MM.1S (cell line): ENCODE measurements around the gene STEAP1B.

Source experiments
- DNase-seq: peaks from one replicate; pipeline ENCODE4 v3.0.0-alpha.2; 2015
- H2AFZ ChIP-seq: fragments of 300-600 bp; sonication (generic); 2 replicates; pipeline ENCODE4 v1.6.0; 2016; ENCODE audit warnings: antibody characterized with exemption, low read length
- H3F3A ChIP-seq: fragments of 300-600 bp; sonication (generic); 2 replicates; pipeline ENCODE4 v1.6.1; 2016; ENCODE audit warnings: mild to moderate bottlenecking, antibody characterized with exemption, low read length, moderate library complexity, mixed read lengths; ENCODE audit not compliant: insufficient read depth
- H3K27ac ChIP-seq: fragments of 300-600 bp; sonication (generic); 2 replicates; pipeline ENCODE4 v1.5.1; 2016; ENCODE audit warnings: mild to moderate bottlenecking, low read length
- H3K27me3 ChIP-seq: fragments of 300-600 bp; sonication (generic); replicated peaks from 2 replicates; pipeline ENCODE4 v1.6.0; 2016; ENCODE audit warnings: low read length; ENCODE audit not compliant: insufficient read depth
- H3K36me3 ChIP-seq: fragments of 300-600 bp; sonication (generic); replicated peaks from 2 replicates; pipeline ENCODE4 v1.6.1; 2016; ENCODE audit warnings: mild to moderate bottlenecking, low read length, mixed read lengths; ENCODE audit not compliant: insufficient read depth
- H3K4me1 ChIP-seq: fragments of 300-600 bp; sonication (generic); 2 replicates; pipeline ENCODE4 v1.6.1; 2016; ENCODE audit warnings: low read length, mixed read lengths
- H3K4me2 ChIP-seq: fragments of 300-600 bp; sonication (generic); 2 replicates; pipeline ENCODE4 v1.6.0; 2016; ENCODE audit warnings: low read depth, low read length
- H3K4me3 ChIP-seq: fragments of 300-600 bp; sonication (generic); 2 replicates; pipeline ENCODE4 v1.5.1; 2016; ENCODE audit warnings: low read length, mixed read lengths
- H3K79me2 ChIP-seq: fragments of 300-600 bp; sonication (generic); 2 replicates; pipeline ENCODE4 v1.6.1; 2016; ENCODE audit warnings: mixed run types, low read length, mixed read lengths
- H3K9ac ChIP-seq: fragments of 300-600 bp; sonication (generic); 2 replicates; pipeline ENCODE4 v1.6.1; 2016; ENCODE audit warnings: low read length, mixed read lengths
- H3K9me2 ChIP-seq: fragments of 300-600 bp; sonication (generic); replicated peaks from 2 replicates; pipeline ENCODE4 v1.6.1; 2016; ENCODE audit warnings: mild to moderate bottlenecking, low read length, mixed read lengths; ENCODE audit not compliant: insufficient read depth
- H3K9me3 ChIP-seq: fragments of 300-600 bp; sonication (generic); replicated peaks from 2 replicates; pipeline ENCODE4 v1.6.1; 2016; ENCODE audit warnings: mild to moderate bottlenecking, low read length, mixed read lengths; ENCODE audit not compliant: insufficient read depth
- H4K20me1 ChIP-seq: fragments of 300-600 bp; sonication (generic); 2 replicates; pipeline ENCODE4 v1.6.1; 2016; ENCODE audit warnings: mild to moderate bottlenecking, low read length, moderate library complexity, mixed read lengths; ENCODE audit not compliant: insufficient read depth
- CTCF ChIP-seq: fragments of 300-600 bp; sonication (generic); IDR thresholded peaks from 2 replicates; pipeline ENCODE4 v1.5.1; 2016; ENCODE audit warnings: antibody characterized with exemption, low read length, mixed read lengths
- EZH2 ChIP-seq: fragments of 300-600 bp; sonication (generic); optimal IDR thresholded peaks from 2 replicates; pipeline ENCODE3; 2017; ENCODE audit warnings: low read depth, mild to moderate bottlenecking, antibody characterized with exemption, low read length, mixed read lengths
- EZH2phosphoT487 ChIP-seq: fragments of 300-600 bp; sonication (generic); IDR thresholded peaks from 2 replicates; pipeline ENCODE4 v1.6.1; 2018; ENCODE audit warnings: antibody characterized with exemption, low read length

Gene STEAP1B

GRCh38 chr7:22444181-22444971, 55.6 kb downstream of the STEAP1B start:
- H2AFZ ChIP-seq, result no peak overlapping the region
- peak overlapping the region; percentile 65 for H3K9ac ChIP-seq
- peaks cover 48% of the 10 kb centered on the region for H3F3A ChIP-seq
- no peak for DNase-seq
- peak overlapping the region; percentile 35; the same call in 1 of the 2 replicates for H3K4me3 ChIP-seq
- H3K27me3 ChIP-seq, result no peaks in the 10 kb centered on the region
- TF ChIP-seq EZH2 (no peak), EZH2phosphoT487 (no peak), CTCF (no peak)
- peaks cover 54% of the 10 kb centered on the region for H3K4me1 ChIP-seq
- no peaks in the 10 kb centered on the region for H3K9me2 ChIP-seq
- H3K79me2 ChIP-seq, result no peaks in the 10 kb centered on the region
- no peaks in the 10 kb centered on the region for H4K20me1 ChIP-seq
- peak overlapping the region; percentile 95 for H3K27ac ChIP-seq
- H3K9me3 ChIP-seq, result no peaks in the 10 kb centered on the region
- H3K36me3 ChIP-seq, result no peaks in the 10 kb centered on the region
- H3K4me2 ChIP-seq, result peak overlapping the region; percentile 60; the same call in 1 of the 2 replicates

- H3K79me2 ChIP-seq, result no peaks in the 10 kb centered on the region
- peaks cover 52% of the 10 kb centered on the region for H3F3A ChIP-seq
- no peaks in the 10 kb centered on the region for H3K9me2 ChIP-seq
- no peaks in the 10 kb centered on the region for H3K27me3 ChIP-seq
- no peak for TF ChIP-seq EZH2phosphoT487
- no peak for TF ChIP-seq EZH2
- TF ChIP-seq CTCF, result no peak
- no peaks in the 10 kb centered on the region for H3K9me3 ChIP-seq
- H3K4me2 ChIP-seq, result no peak overlapping the region
- H3K4me3 ChIP-seq, result no peak overlapping the region
- no peak overlapping the region for H3K27ac ChIP-seq
- H2AFZ ChIP-seq, result no peak overlapping the region
- H3K36me3 ChIP-seq, result no peaks in the 10 kb centered on the region
- H4K20me1 ChIP-seq, result no peaks in the 10 kb centered on the region
- DNase-seq, result no peak
- H3K9ac ChIP-seq, result no peak overlapping the region
- peaks cover 59% of the 10 kb centered on the region for H3K4me1 ChIP-seq
Measured at GRCh38 chr7:22443370-22444180, 56.4 kb downstream of the STEAP1B start.

GRCh38 chr7:22442882-22443369, 57.1 kb downstream of the STEAP1B start:
- Histone ChIP-seq H3K79me2 (no peaks in the 10 kb centered on the region), H4K20me1 (no peaks in the 10 kb centered on the region), H3K9me2 (no peaks in the 10 kb centered on the region), H3K9me3 (no peaks in the 10 kb centered on the region), H3K27me3 (no peaks in the 10 kb centered on the region), H3K4me3 (no peak overlapping the region), H3K4me1 (peaks cover 63% of the 10 kb centered on the region), H2AFZ (no peak overlapping the region), H3K36me3 (no peaks in the 10 kb centered on the region), H3K27ac (no peak overlapping the region), H3K4me2 (no peak overlapping the region), H3F3A (peaks cover 45% of the 10 kb centered on the region), H3K9ac (no peak overlapping the region)
- no peak for DNase-seq
- TF ChIP-seq EZH2, result no peak
